ENCODE data around the gene DLGAP1.

DNA sequence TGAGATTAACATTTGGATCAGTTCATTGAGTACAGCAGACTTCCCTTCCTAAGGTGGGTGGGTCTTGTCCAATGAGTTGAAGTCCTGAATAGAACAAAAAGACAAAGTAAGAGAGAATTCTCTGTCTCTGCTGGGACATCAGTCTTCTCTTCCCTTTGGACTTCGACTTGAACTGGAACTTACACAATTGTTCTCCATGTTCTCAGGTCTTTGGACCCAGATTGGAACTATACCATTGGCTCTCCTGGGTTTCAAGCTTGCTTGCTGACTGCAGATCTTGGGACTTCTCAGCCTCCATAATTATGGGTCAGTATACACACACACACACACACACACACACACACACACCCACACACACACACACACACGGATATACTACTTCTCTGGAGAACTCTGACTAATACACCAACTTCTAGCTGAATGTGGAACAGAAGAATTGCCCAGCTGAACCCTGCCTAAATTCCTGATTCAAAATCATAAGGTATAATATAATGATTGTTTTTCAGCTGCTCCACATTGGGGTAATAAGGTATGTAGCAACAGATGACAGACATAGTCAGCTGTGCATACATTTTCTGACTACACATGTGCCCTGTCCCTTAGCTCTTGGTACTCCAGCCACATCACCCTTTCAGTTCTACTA is 791.1 kb downstream of the DLGAP1 start:
- TF ChIP-seq RELA (CRISPR knock-in tag; IDR thresholded peaks at IDR 0.05; ENCODE audit: borderline replicate concordance) (no peak), JUN (CRISPR knock-in tag; IDR thresholded peaks at IDR 0.05) (no peak)

All from WTC11 (cell line).